ENCODE measurements around the gene DARS1.

The DARS1 gene

DNA sequence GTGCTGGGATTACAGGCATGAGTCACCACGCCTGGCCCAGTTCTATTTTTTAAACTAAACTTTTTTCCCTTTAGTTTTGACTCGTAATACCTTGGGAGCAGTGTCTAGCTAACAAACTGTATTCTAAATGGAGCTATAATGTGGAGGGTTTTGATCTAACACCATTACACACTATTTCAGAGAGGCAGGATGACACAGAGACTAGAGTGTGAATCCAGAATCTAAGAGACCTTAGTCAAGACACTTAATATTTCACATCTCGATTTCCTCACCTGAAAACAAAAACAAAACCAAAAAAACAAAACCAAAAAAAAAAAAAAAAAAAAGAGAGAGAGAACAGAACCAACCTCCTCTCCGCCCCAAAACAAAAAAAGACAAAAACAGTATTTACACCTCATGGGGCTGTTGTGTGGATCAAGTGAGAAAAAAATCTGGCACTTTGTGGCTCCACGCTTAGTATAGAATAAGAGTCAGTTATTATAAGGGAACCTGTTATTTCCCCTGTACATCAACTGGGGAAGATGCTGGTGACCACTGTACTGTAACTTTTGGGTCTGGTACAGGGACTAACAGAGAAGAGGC lies 31.3 kb downstream of the DARS1 start:
- peaks cover 21% of the 10 kb centered on the region for H3K36me3 ChIP-seq (replicated peaks; ENCODE audit: low read depth, low read length)
- H2AFZ ChIP-seq (ENCODE audit: low read depth, low read length), result no peak overlapping the region
- peaks cover 22% of the 10 kb centered on the region for H3K79me2 ChIP-seq (ENCODE audit: low read length)

DNA sequence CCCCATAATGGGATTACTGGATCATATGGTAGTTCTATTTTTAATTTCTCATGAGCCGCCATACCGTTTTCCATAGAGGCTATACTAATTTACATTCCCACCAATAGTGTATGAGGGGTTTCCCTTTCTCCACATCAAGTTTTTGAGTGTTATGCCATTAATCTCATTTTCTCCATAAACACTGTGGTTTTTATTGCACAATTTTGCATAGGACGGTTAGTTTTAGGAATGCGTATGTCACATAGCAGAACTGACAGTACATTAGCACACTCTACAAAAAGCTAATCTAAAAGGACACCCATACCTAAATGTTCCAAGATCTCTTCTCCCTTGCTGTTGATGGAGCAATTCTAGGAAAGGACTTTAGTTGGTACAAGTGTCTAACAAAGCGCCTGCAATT lies 32.5 kb downstream of the DARS1 start:
- no peaks in the 10 kb centered on the region for H3K27me3 ChIP-seq (ENCODE audit: low read depth, low read length)
- no peak overlapping the region for H3K9ac ChIP-seq (ENCODE audit: low read length)
- H3K79me2 ChIP-seq (ENCODE audit: low read length), result peaks cover 31% of the 10 kb centered on the region
- H3K36me3 ChIP-seq (replicated peaks; ENCODE audit: low read depth, low read length), result peaks cover 21% of the 10 kb centered on the region
- TF ChIP-seq, protein P1, sequence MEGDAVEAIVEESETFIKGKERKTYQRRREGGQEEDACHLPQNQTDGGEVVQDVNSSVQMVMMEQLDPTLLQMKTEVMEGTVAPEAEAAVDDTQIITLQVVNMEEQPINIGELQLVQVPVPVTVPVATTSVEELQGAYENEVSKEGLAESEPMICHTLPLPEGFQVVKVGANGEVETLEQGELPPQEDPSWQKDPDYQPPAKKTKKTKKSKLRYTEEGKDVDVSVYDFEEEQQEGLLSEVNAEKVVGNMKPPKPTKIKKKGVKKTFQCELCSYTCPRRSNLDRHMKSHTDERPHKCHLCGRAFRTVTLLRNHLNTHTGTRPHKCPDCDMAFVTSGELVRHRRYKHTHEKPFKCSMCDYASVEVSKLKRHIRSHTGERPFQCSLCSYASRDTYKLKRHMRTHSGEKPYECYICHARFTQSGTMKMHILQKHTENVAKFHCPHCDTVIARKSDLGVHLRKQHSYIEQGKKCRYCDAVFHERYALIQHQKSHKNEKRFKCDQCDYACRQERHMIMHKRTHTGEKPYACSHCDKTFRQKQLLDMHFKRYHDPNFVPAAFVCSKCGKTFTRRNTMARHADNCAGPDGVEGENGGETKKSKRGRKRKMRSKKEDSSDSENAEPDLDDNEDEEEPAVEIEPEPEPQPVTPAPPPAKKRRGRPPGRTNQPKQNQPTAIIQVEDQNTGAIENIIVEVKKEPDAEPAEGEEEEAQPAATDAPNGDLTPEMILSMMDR (IDR thresholded peaks at IDR 0.05; ENCODE audit: low read depth, low read length), result no peak
- TF ChIP-seq EZH2phosphoT487 (IDR thresholded peaks at IDR 0.05; ENCODE audit: low read depth), result no peak
- H3K27ac ChIP-seq (ENCODE audit: low read length), result no peak overlapping the region
- H3K4me1 ChIP-seq (ENCODE audit: low read length), result peaks cover 18% of the 10 kb centered on the region
- no peak overlapping the region for H3K4me2 ChIP-seq (ENCODE audit: low read length)
- no peaks in the 10 kb centered on the region for H3K9me3 ChIP-seq (ENCODE audit: insufficient read depth, low read length)
- peaks cover 56% of the 10 kb centered on the region for H4K20me1 ChIP-seq (ENCODE audit: insufficient read depth, low read length)
- H3K4me3 ChIP-seq (ENCODE audit: low read length), result no peak overlapping the region
- no peak overlapping the region for H2AFZ ChIP-seq (ENCODE audit: low read depth, low read length)

More for the DNA sequence above, 31.3 kb downstream of the DARS1 start:
- Histone ChIP-seq H3K4me3 (ENCODE audit: low read length) (no peak overlapping the region), H4K20me1 (ENCODE audit: insufficient read depth, low read length) (peaks cover 46% of the 10 kb centered on the region), H3K9ac (ENCODE audit: low read length) (no peak overlapping the region), H3K4me2 (ENCODE audit: low read length) (no peak overlapping the region), H3K27me3 (ENCODE audit: low read depth, low read length) (no peaks in the 10 kb centered on the region), H3K4me1 (ENCODE audit: low read length) (peaks cover 7% of the 10 kb centered on the region), H3K9me3 (ENCODE audit: insufficient read depth, low read length) (no peaks in the 10 kb centered on the region), H3K27ac (ENCODE audit: low read length) (no peak overlapping the region)
- no peak for TF ChIP-seq EZH2phosphoT487 (IDR thresholded peaks at IDR 0.05; ENCODE audit: low read depth)
- TF ChIP-seq, protein P1 (IDR thresholded peaks at IDR 0.05; ENCODE audit: low read depth, low read length), result no peak

DNA sequence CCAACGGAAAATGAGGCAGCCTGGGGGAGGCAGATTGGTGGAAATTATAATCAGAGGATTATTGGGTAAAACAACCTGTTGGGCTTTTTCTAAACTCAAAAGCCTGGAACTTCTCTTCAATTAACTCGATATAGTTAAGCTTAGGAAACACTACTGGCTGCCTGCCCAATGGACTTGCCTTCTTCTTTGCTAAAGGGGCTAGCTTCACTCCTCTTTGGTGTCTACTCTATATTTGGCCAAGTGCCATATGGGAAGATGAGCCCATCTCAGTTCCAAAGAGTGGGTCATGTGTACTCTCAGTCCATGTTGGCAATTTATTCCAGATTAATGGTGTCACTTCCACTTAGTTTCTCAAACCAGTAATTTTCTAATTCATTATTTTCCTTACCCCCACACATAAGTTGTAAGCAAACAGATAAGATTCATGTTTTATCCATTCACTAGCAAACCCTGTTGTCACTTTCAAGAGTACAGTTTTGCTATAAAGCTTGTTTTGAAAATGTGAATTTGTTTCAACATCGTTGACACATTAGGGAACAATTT lies 34.3 kb downstream of the DARS1 start:
- peaks cover 39% of the 10 kb centered on the region for H3K79me2 ChIP-seq (ENCODE audit: low read length)
- H3K36me3 ChIP-seq (replicated peaks; ENCODE audit: low read depth, low read length), result peaks cover 24% of the 10 kb centered on the region

More for the DNA sequence above, 34.3 kb downstream of the DARS1 start:
- Histone ChIP-seq H3K4me2 (ENCODE audit: low read length) (no peak overlapping the region), H3K27ac (ENCODE audit: low read length) (no peak overlapping the region), H3K4me3 (ENCODE audit: low read length) (no peak overlapping the region), H3K9me3 (ENCODE audit: insufficient read depth, low read length) (no peaks in the 10 kb centered on the region), H2AFZ (ENCODE audit: low read depth, low read length) (no peak overlapping the region), H3K27me3 (ENCODE audit: low read depth, low read length) (no peaks in the 10 kb centered on the region), H3K4me1 (ENCODE audit: low read length) (peaks cover 24% of the 10 kb centered on the region), H4K20me1 (ENCODE audit: insufficient read depth, low read length) (peaks cover 64% of the 10 kb centered on the region), H3K9ac (ENCODE audit: low read length) (no peak overlapping the region)
- TF ChIP-seq EZH2phosphoT487 (IDR thresholded peaks at IDR 0.05; ENCODE audit: low read depth), result no peak
- TF ChIP-seq, protein P1 (IDR thresholded peaks at IDR 0.05; ENCODE audit: low read depth, low read length), result no peak
